Right atrium auricular region (tissue), 2 donors: ENCODE measurements around the gene UBFD1. TPM values are rescaled to one million over a fixed set of nuclear protein-coding genes. Genes with fewer than 3 reads are reported as not detected.

ENCODE experiments used
- DNase-seq: peaks from one replicate; pipeline ENCODE4 v3.0.0-alpha.2; 2019; ENCODE audit warnings: low spot score
- H3K27ac ChIP-seq, 2 donors: fragments of 200-600 bp; sonication (generic); 1 replicate in 1 of 2; 2 replicates in 1 of 2; pipeline ENCODE4 v1.5.1; 2016 to 2019
- H3K27me3 ChIP-seq, 2 donors: fragments of 200-600 bp; sonication (generic); one replicate each; pipeline versions ENCODE4 v1.5.1 to v1.6.0; 2017 to 2019
- H3K36me3 ChIP-seq: fragments of 200-600 bp; sonication (generic); one replicate; pipeline ENCODE4 v1.5.1; 2016
- H3K4me1 ChIP-seq, 2 donors: fragments of 200-600 bp; sonication (generic); one replicate each; pipeline versions ENCODE4 v1.5.1 to v1.6.0; 2017 to 2019
- H3K4me3 ChIP-seq, 2 donors: fragments of 200-600 bp; sonication (generic); 1 replicate in 1 of 2; 2 replicates in 1 of 2; pipeline ENCODE4 v1.5.1; 2017 to 2019; ENCODE audit warnings: mild to moderate bottlenecking in 1 of 2, moderate library complexity in 1 of 2
- H3K9me3 ChIP-seq, 2 donors: fragments of 200-600 bp; sonication (generic); one replicate each; pipeline ENCODE4 v1.5.1; 2019
- total RNA-seq, 2 donors: library from RNA; depleted of rRNA; stranded (reverse); fragments of >200 nt; gene quantifications; one replicate each; pipeline ENCODE4 v1.1.0, GENCODE V29; 2016
- TF ChIP-seq, protein P1 (sequence below), 2 donors: fragments of 200-600 bp; sonication (generic); IDR thresholded peaks; one replicate each; pipeline ENCODE4 v1.5.1; 2019; ENCODE audit warnings: antibody characterized with exemption in 2 of 2

The UBFD1 gene
- total RNA-seq, 2 donors from 2014 or later: 85.5 to 93.9 TPM

DNA sequence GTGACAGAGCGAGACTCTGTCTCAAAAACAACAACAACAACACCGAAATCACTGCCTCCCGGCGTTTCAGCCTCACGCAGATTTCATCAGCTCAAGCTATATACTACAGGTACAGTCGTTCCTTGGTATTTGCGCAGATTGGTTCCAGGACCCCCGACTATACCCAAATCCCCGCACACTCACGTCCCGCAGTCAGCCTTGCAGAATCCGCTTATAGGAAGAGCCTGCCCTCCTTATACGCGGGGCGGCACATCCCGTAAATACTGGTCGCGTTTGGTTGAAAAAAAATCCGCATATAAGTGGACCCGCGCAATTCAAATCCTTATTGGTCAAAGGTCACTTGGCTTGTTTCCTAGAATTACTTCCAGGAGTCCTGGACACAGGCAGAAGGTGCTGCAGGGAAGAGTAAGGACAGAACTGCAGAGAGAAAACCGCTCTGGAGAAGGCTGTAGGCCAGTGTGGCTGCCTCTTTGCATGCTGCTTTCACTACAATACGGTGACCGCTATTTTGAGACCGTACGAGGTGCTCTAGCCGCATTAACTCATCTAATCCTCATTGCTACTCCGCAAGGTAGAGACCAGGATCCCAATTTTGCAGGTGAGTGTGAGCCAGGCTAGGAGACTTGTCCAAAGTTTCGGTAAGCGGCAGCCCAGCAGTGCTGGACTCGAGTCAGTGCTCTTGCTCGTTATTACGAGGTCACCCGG is 37.9 kb downstream of the UBFD1 start:
- no peak for DNase-seq
- peaks cover 30% of the 10 kb centered on the region for H3K36me3 ChIP-seq
- H3K9me3 ChIP-seq: no peaks in the 10 kb centered on the region
- peak overlapping the region; percentile 87 to 88 for H3K27ac ChIP-seq
- peaks cover 0 to 46% of the 10 kb centered on the region in 2 donors for H3K4me1 ChIP-seq
- TF ChIP-seq, protein P1, sequence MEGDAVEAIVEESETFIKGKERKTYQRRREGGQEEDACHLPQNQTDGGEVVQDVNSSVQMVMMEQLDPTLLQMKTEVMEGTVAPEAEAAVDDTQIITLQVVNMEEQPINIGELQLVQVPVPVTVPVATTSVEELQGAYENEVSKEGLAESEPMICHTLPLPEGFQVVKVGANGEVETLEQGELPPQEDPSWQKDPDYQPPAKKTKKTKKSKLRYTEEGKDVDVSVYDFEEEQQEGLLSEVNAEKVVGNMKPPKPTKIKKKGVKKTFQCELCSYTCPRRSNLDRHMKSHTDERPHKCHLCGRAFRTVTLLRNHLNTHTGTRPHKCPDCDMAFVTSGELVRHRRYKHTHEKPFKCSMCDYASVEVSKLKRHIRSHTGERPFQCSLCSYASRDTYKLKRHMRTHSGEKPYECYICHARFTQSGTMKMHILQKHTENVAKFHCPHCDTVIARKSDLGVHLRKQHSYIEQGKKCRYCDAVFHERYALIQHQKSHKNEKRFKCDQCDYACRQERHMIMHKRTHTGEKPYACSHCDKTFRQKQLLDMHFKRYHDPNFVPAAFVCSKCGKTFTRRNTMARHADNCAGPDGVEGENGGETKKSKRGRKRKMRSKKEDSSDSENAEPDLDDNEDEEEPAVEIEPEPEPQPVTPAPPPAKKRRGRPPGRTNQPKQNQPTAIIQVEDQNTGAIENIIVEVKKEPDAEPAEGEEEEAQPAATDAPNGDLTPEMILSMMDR (IDR thresholded peaks at IDR 0.05): no peak
- H3K27me3 ChIP-seq: no peaks in the 10 kb centered on the region
- H3K4me3 ChIP-seq: peak overlapping the region; percentile 71 to 81

DNA sequence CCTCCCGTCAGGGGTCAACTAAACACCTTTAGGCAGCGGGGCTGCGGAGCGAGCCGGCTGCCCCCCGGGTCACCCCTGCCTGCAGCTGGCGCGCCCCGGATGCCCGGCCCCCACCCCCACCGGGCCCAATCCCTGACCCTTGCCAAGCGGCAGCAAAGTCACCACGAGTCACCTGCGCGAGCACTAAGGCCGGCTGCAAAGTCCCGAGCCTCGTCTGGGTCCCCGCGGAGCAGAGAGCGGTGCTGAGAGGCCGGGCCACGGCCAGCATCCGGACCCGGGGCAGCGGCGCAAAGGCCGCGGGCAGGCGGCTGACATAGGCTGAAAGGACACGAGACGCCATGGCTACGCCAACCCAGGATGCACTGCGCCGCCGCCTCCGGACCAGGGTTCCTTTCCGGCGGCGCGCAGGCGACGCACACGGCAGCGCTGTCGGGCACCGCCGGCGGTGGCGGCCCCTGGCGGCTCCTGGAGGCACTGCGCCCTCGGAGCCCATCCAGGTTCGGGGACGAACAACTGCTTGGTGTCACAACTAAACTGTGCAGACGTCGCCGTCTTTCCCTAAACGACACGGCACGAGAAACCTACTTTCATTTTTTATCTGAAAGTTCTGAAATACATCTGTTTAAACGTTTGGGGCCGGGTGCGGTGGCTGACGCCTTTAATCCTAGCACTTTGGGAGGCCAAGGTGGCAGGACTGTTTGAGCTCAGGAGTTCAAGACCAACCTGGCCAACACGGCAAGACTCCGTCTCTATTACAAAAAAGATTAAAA is 38.6 kb downstream of the UBFD1 start, which contains the start of gene NDUFAB1:
Gene NDUFAB1, minus strand, starts transcription at position 366 of the 770 bp plus-strand sequence. Its CDS starts 26 bp downstream, at position 340.
- H3K27me3 ChIP-seq: no peaks in the 10 kb centered on the region
- H3K4me3 ChIP-seq: peak within 1 kb of the TSS; percentile 71 to 81
- TF ChIP-seq, protein P1 (IDR thresholded peaks at IDR 0.05): peak; percentile 99 to 100
- no peaks in the 10 kb centered on the region for H3K9me3 ChIP-seq
- H3K36me3 ChIP-seq: peaks cover 22% of the 10 kb centered on the region
- H3K27ac ChIP-seq: peak within 1 kb of the TSS; percentile 87 to 88
- peaks cover 0 to 43% of the 10 kb centered on the region in 2 donors for H3K4me1 ChIP-seq
- DNase-seq: peak; percentile 85

DNA sequence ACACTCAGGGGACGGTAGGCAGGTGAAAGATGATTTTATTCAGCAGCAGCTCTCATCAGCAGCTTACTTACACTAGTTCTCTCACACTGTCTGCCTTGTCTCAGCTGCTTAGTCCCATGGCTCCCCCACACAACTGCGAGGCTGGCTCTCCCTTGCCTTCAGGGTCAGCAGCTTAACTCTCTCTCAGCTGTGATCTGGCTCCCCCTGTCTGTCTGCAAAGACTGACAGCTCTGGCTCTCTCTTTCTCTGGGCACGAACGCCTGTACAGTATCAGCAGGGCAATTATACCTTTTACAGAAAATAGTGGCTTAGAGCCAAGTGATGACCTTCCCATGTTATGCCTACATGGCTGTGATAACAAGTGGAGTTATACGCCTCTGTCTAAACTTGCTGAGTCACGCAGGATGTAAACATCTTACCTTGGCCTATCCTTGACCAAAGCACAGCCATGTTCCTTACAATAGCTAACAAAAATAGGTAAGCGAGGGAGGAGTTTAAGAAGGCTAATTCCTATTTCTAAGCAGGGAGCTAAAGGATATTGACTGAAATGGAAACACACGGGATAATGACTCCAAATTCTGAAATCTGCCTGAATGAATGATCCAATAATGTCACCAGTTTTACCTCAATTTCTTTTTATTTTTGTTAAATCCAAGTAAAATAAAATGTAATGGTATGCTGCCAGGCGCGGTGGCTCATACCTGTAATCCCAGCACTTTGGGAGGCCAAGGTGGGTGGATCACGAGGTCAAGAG is 39.7 kb downstream of the UBFD1 start:
- no peak overlapping the region for H3K4me3 ChIP-seq
- H3K27me3 ChIP-seq: no peaks in the 10 kb centered on the region
- peak overlapping the region; percentile 87 to 88 for H3K27ac ChIP-seq
- H3K9me3 ChIP-seq: no peaks in the 10 kb centered on the region
- peaks cover 0 to 35% of the 10 kb centered on the region in 2 donors for H3K4me1 ChIP-seq
- TF ChIP-seq, protein P1 (IDR thresholded peaks at IDR 0.05): peak in 1 of 2 donors; percentile 56
- DNase-seq: no peak
- peaks cover 14% of the 10 kb centered on the region for H3K36me3 ChIP-seq

DNA sequence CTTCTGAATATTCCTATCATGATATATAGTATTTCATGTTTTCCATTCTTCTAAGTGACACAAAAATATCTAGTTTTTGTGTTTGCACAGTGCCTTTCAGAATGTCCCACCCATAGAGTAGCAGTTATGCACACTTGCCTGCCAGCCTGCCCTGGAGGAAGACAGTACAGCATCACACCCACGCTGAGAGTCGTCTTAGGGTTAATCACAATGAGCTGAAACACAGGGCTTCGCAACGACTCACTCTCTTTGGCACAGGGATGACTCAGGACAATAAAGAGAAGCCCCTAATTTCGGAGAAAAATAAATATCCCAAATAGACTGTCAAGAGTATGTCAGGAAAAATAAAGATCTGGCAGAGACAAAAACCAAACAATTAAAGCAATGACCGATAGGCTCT is 50.2 kb downstream of the UBFD1 start:
- Histone ChIP-seq H3K36me3 (peaks cover 33% of the 10 kb centered on the region), H3K4me3 (no peak overlapping the region), H3K27me3 (no peaks in the 10 kb centered on the region), H3K4me1 (no peaks in the 10 kb centered on the region), H3K27ac (no peak overlapping the region), H3K9me3 (no peaks in the 10 kb centered on the region)
- DNase-seq: no peak
- TF ChIP-seq, protein P1 (IDR thresholded peaks at IDR 0.05): no peak

DNA sequence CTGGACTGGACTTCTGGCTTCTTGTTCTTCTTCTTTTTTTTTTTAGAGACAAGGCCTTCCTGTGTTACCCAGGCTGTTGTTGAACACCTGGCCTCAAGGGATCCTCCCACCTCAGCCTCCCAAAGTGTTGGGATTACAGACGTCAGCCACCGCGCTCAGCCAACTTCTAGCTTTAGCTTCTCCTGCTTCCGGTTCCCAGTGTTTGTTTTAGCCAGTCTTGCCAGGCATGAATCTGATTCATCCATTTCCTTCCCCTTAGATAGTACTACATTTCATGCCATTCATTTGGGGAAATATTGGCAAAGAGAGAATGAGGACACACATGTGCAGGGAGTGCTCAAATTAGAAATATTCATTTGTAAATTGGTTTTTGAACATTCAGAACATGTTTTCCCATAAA is 50.7 kb downstream of the UBFD1 start:
- Histone ChIP-seq H3K27me3 (no peaks in the 10 kb centered on the region), H3K27ac (no peak overlapping the region), H3K36me3 (peaks cover 38% of the 10 kb centered on the region), H3K9me3 (no peaks in the 10 kb centered on the region), H3K4me3 (no peak overlapping the region), H3K4me1 (no peaks in the 10 kb centered on the region)
- DNase-seq: no peak
- TF ChIP-seq, protein P1 (IDR thresholded peaks at IDR 0.05): no peak
